GM12878 (cell line): ENCODE data around the gene ADH6. TPM values are rescaled to one million over a fixed set of nuclear protein-coding genes. Genes with fewer than 3 reads are reported as not detected.

Source experiments
- ATAC-seq: fragments of 200-7000 bp; cut with Tn5 transposase; 3 replicates; pipeline ENCODE4 v1.9.1; 2020; ENCODE audit warnings: mild to moderate bottlenecking, moderate library complexity
- BruUV-seq: library from RNA; stranded (reverse); fragments of 400-500 nt; replicated peaks from 2 replicates; lab custom pipeline; 2021; lab: Mats Ljungman, UMichigan
- CTCF ChIA-PET: fragments of 300-600 bp; sonication (Branson Sonifier 250); formaldehyde crosslinking; extraction: SDS; loops from one replicate; lab custom pipeline; 2021; ENCODE audit warnings: inconsistent platforms; lab: Yijun Ruan, JAX
- POLR2A ChIA-PET: fragments of 350-600 bp; formaldehyde crosslinking; extraction: SDS; loops from one replicate; lab custom pipeline; 2021; ENCODE audit warnings: inconsistent platforms; lab: Charles Lee
- RAD21 ChIA-PET: fragments of 300-600 bp; sonication (Branson Sonifier 250); formaldehyde crosslinking; loops from one replicate; lab custom pipeline; 2023; ENCODE audit warnings: antibody characterized with exemption; ENCODE audit not compliant: unreplicated experiment; lab: Charles Lee
- SMC1A ChIA-PET: fragments of 300-600 bp; sonication (Branson Sonifier 250); formaldehyde crosslinking; loops from one replicate; lab custom pipeline; 2023; ENCODE audit not compliant: unreplicated experiment, uncharacterized antibody; lab: Charles Lee
- DNase-seq: peaks from one replicate; pipeline ENCODE4 v3.0.0-alpha.2; 2011; ENCODE audit warnings: low read depth, low spot score
- FAIRE-seq: peaks from 3 replicates; lab custom pipeline; 2011; peaks lifted over from hg19 to GRCh38; lab: Jason Lieb, UNC
- H2AFZ ChIP-seq: 2 replicates; pipeline ENCODE4 v1.6.0; 2011; ENCODE audit warnings: low read depth, low read length, control low read depth; ENCODE audit not compliant: control insufficient read depth
- H3K27ac ChIP-seq: 2 replicates; pipeline ENCODE4 v1.5.1; 2011; ENCODE audit warnings: control low read depth; ENCODE audit not compliant: control insufficient read depth, insufficient read depth
- H3K27me3 ChIP-seq, 2 experiments: replicated peaks in 1 of 2; 2 replicates each; pipeline versions ENCODE4 v1.6.0 to v1.6.1; 2011; ENCODE audit warnings: low read length in 1 of 2; ENCODE audit not compliant: control insufficient read depth in 2 of 2, insufficient read depth in 2 of 2
- H3K36me3 ChIP-seq, 2 experiments: 2 replicates each; pipeline ENCODE4 v1.5.1; 2011; ENCODE audit warnings: low read length in 1 of 2; ENCODE audit not compliant: control insufficient read depth in 2 of 2, insufficient read depth in 2 of 2
- H3K4me1 ChIP-seq: 2 replicates; pipeline ENCODE4 v1.6.1; 2011; ENCODE audit warnings: mild to moderate bottlenecking, low read length, moderate library complexity, mixed read lengths; ENCODE audit not compliant: control insufficient read depth, insufficient read depth
- H3K4me2 ChIP-seq: 2 replicates; pipeline ENCODE4 v1.6.0; 2011; ENCODE audit warnings: control low read depth; ENCODE audit not compliant: control insufficient read depth, insufficient read depth
- H3K4me3 ChIP-seq: fragments of 200-600 bp; sonication (generic); 2 replicates; pipeline ENCODE4 v1.5.1; 2016
- H3K79me2 ChIP-seq: 2 replicates; pipeline ENCODE4 v1.6.0; 2011; ENCODE audit warnings: low read length; ENCODE audit not compliant: control insufficient read depth, insufficient read depth
- H3K9ac ChIP-seq: 2 replicates; pipeline ENCODE4 v1.8.0; 2011; ENCODE audit warnings: low read length, control low read depth, mixed read lengths; ENCODE audit not compliant: control insufficient read depth, insufficient read depth
- H3K9me3 ChIP-seq: replicated peaks from 3 replicates; pipeline ENCODE4 v1.5.1; 2011; ENCODE audit warnings: mild to moderate bottlenecking, low read length; ENCODE audit not compliant: control insufficient read depth, insufficient read depth
- H4K20me1 ChIP-seq: 2 replicates; pipeline ENCODE4 v1.6.0; 2011; ENCODE audit not compliant: control insufficient read depth, insufficient read depth
- CHD2 ChIP-seq: IDR thresholded peaks from 2 replicates; pipeline ENCODE4 v1.6.1; 2011; ENCODE audit warnings: low read depth, low read length, improper control_type of control experiment, borderline replicate concordance
- EED ChIP-seq: sonication (generic); IDR thresholded peaks from 2 replicates; pipeline ENCODE4 v1.6.1; 2016; ENCODE audit warnings: antibody characterized with exemption, low read depth
- HDAC2 ChIP-seq: fragments of 200-600 bp; sonication (generic); IDR thresholded peaks from 2 replicates; pipeline ENCODE4 v1.6.1; 2017
- IKZF1 ChIP-seq: fragments of 450-650 bp; conservative IDR thresholded peaks from 2 replicates; pipeline ENCODE4 v1.6.1; 2017; ENCODE audit warnings: antibody characterized with exemption, mild to moderate bottlenecking
- MXI1 ChIP-seq: fragments of 150-350 bp; IDR thresholded peaks from 2 replicates; pipeline ENCODE4 v1.6.1; 2011; ENCODE audit warnings: low read depth, mild to moderate bottlenecking, inconsistent platforms, low read length, improper control_type of control experiment
- YBX1 ChIP-seq: fragments of 450-650 bp; IDR thresholded peaks from 2 replicates; pipeline ENCODE4 v1.6.1; 2016; ENCODE audit warnings: antibody characterized with exemption
- ZNF622 ChIP-seq: fragments of 450-650 bp; IDR thresholded peaks from 2 replicates; pipeline ENCODE4 v1.6.1; 2017; ENCODE audit warnings: mild to moderate bottlenecking, inconsistent platforms
- WGBS: methylation state at CpG from one replicate; pipeline ENCODE4 v1.1.6; 2016; ENCODE audit warnings: low lambda C conversion rate; ENCODE audit not compliant: insufficient replicate concordance, insufficient coverage; ENCODE audit errors: missing lambda C conversion rate; 5-methylcytosine and 5-hydroxymethylcytosine counted together
- in situ Hi-C: fragments of 300-500 bp; cut with MboI; formaldehyde crosslinking; loops from 9 replicates; pipeline ENCODE4 v1.14.3; 2018; ENCODE audit warnings: mixed read lengths
- intact Hi-C: fragments of 100-400 bp; cut with micrococcal nuclease; formaldehyde crosslinking; loops from one replicate; pipeline ENCODE4 v1.14.2; 2022; ENCODE audit not compliant: unreplicated experiment
- polyA plus RNA-seq, 11 experiments: library from polyadenylated mRNA; depleted of rRNA in 4 of 11; unstranded in 6 of 11; stranded (reverse) in 5 of 11; fragments of >200 nt; fragmentation: Nextera tagmentation in 4 of 11; fragmentation: Illumina TruSeq in 1 of 11; extraction: Ambion mirVana in 4 of 11; extraction: Trizol in 1 of 11; gene quantifications; 1 replicate in 1 of 11; 2 replicates in 10 of 11; pipeline versions ENCODE4 v1.2.1 to v1.2.3, GENCODE V29; 2011 to 2016; ENCODE audit warnings: inconsistent platforms in 2 of 11, missing spikeins in 2 of 11, low read depth in 1 of 11
- total RNA-seq, 4 experiments: library from RNA; depleted of rRNA in 3 of 4; stranded (reverse); fragments of >200 nt in 3 of 4; fragmentation: Illumina TruSeq in 1 of 4; extraction: Trizol in 1 of 4; gene quantifications; 2 replicates each; pipeline versions ENCODE4 v1.2.1 to v1.2.3, GENCODE V29; 2013 to 2021
- TF ChIP-seq, protein P1 (sequence below): fragments of 450-650 bp; IDR thresholded peaks from 2 replicates; pipeline ENCODE4 v1.6.1; 2016; ENCODE audit warnings: mild to moderate bottlenecking, moderate library complexity, borderline replicate concordance

ADH6 gene
- total and polyA plus RNA-seq, 10 of the 15 experiments (the other 5 are each of a cell fraction or from before 2014, with no cell fraction given) = 0.03 to 0.16 TPM; not detected in 8

DNA sequence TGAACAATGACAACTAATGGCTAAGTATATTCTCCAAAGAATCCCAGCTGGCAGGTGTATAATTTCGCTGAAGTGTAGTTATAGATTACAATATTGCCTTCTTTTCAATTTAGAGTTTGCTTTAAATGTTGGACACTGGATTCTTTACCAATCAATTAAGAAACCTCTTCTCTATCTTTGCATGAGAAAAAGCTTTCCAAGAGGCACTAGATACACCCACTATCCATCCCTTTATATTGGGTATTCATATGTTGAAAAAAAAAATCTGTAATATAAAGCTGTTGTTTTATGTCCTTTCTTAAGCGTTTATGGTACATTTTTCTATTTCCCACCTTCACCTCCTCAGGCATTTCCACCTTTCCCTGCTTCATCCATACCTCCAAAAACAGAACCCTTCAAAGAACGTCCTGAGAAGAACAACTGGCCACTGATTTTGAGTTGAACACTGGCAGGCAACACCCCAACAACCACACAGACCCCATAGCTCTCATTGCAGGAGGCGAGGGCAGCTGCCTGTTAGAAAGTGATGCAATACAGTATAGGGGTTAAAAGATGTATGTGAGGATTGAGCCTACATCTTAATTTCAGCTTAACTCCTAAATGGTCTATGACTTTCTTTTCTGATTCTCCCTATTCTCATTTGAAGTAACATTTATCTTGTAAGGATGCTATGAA, 11.8 kb downstream of the ADH6 start:
- intact Hi-C loops = no loop called here
- BruUV-seq = no TSS peak
- no peak overlapping the region for H3K4me2 ChIP-seq
- H2AFZ ChIP-seq = no peak overlapping the region
- ChIA-PET RAD21 (no interaction called here), CTCF (no interaction called here), POLR2A (no interaction called here), SMC1A (no interaction called here)
- no peaks in the 10 kb centered on the region for H3K4me1 ChIP-seq
- H3K36me3 ChIP-seq = no peaks in the 10 kb centered on the region
- H4K20me1 ChIP-seq = no peaks in the 10 kb centered on the region
- 0% methylated on average over 4 of the region's 4 CpGs for WGBS
- no peak overlapping the region for H3K27ac ChIP-seq
- no peak overlapping the region for H3K9ac ChIP-seq
- TF ChIP-seq ZNF622 (no peak), EED (no peak)
- no peaks in the 10 kb centered on the region for H3K27me3 ChIP-seq
- no peaks in the 10 kb centered on the region for H3K9me3 ChIP-seq
- in situ Hi-C loops = no loop called here
- no peak for DNase-seq
- no peak overlapping the region for H3K4me3 ChIP-seq
- no peak for FAIRE-seq
- no peak for ATAC-seq
- no peaks in the 10 kb centered on the region for H3K79me2 ChIP-seq

- BruUV-seq = no TSS peak
- ChIA-PET POLR2A (no interaction called here), CTCF (no interaction called here), RAD21 (no interaction called here), SMC1A (no interaction called here)
- no peak for ATAC-seq
- H3K4me3 ChIP-seq = no peak overlapping the region
- H3K9me3 ChIP-seq = no peaks in the 10 kb centered on the region
- no peaks in the 10 kb centered on the region for H3K27me3 ChIP-seq
- H3K36me3 ChIP-seq = no peaks in the 10 kb centered on the region
- WGBS = 42% methylated on average over 5 of the region's 5 CpGs
- intact Hi-C loops = no loop called here
- H4K20me1 ChIP-seq = no peaks in the 10 kb centered on the region
- H3K9ac ChIP-seq = no peak overlapping the region
- H3K4me1 ChIP-seq = no peaks in the 10 kb centered on the region
- in situ Hi-C loops = no loop called here
- no peak overlapping the region for H3K4me2 ChIP-seq
- no peak for FAIRE-seq
- no peak overlapping the region for H3K27ac ChIP-seq
- no peak overlapping the region for H2AFZ ChIP-seq
- no peak for DNase-seq
- no peaks in the 10 kb centered on the region for H3K79me2 ChIP-seq
- TF ChIP-seq MXI1 (no peak), CHD2 (no peak), IKZF1 (no peak), YBX1 (no peak), HDAC2 (no peak)
- TF ChIP-seq, protein P1, sequence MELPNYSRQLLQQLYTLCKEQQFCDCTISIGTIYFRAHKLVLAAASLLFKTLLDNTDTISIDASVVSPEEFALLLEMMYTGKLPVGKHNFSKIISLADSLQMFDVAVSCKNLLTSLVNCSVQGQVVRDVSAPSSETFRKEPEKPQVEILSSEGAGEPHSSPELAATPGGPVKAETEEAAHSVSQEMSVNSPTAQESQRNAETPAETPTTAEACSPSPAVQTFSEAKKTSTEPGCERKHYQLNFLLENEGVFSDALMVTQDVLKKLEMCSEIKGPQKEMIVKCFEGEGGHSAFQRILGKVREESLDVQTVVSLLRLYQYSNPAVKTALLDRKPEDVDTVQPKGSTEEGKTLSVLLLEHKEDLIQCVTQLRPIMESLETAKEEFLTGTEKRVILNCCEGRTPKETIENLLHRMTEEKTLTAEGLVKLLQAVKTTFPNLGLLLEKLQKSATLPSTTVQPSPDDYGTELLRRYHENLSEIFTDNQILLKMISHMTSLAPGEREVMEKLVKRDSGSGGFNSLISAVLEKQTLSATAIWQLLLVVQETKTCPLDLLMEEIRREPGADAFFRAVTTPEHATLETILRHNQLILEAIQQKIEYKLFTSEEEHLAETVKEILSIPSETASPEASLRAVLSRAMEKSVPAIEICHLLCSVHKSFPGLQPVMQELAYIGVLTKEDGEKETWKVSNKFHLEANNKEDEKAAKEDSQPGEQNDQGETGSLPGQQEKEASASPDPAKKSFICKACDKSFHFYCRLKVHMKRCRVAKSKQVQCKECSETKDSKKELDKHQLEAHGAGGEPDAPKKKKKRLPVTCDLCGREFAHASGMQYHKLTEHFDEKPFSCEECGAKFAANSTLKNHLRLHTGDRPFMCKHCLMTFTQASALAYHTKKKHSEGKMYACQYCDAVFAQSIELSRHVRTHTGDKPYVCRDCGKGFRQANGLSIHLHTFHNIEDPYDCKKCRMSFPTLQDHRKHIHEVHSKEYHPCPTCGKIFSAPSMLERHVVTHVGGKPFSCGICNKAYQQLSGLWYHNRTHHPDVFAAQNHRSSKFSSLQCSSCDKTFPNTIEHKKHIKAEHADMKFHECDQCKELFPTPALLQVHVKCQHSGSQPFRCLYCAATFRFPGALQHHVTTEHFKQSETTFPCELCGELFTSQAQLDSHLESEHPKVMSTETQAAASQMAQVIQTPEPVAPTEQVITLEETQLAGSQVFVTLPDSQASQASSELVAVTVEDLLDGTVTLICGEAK = no peak
These were observed 13.7 kb downstream of the ADH6 start for GRCh38 chr4:99205153-99205979.
